NT2/D1 (cell line): Measurements from ENCODE around the gene MDM4.

ENCODE experiments used
- DNase-seq: peaks from one replicate; pipeline ENCODE4 v3.0.0-alpha.2; 2011; ENCODE audit warnings: low read depth, low spot score
- H3K27me3 ChIP-seq: 2 replicates; pipeline ENCODE4 v1.6.0; 2011; ENCODE audit warnings: mild to moderate bottlenecking; ENCODE audit not compliant: insufficient read length, insufficient read depth
- H3K36me3 ChIP-seq: 2 replicates; pipeline ENCODE4 v1.6.1; 2011; ENCODE audit warnings: mild to moderate bottlenecking, low read length, mixed read lengths; ENCODE audit not compliant: insufficient read depth, insufficient read length
- H3K4me1 ChIP-seq: 2 replicates; pipeline ENCODE4 v1.5.1; 2011; ENCODE audit not compliant: insufficient read depth, insufficient read length
- H3K4me3 ChIP-seq: 2 replicates; pipeline ENCODE4 v1.5.1; 2011; ENCODE audit warnings: low read depth; ENCODE audit not compliant: insufficient read length
- H3K9ac ChIP-seq: 2 replicates; pipeline ENCODE4 v1.6.0; 2011; ENCODE audit warnings: low read depth; ENCODE audit not compliant: insufficient read length
- H3K9me3 ChIP-seq: 2 replicates; pipeline ENCODE4 v1.5.1; 2011; ENCODE audit warnings: mild to moderate bottlenecking, low read length; ENCODE audit not compliant: insufficient read depth
- SUZ12 ChIP-seq: IDR thresholded peaks from 2 replicates; pipeline ENCODE4 v1.6.1; 2011; ENCODE audit not compliant: insufficient read length, insufficient read depth; ENCODE audit errors: extremely low read depth
- YY1 ChIP-seq: IDR thresholded peaks from 2 replicates; pipeline ENCODE4 v1.6.1; 2011; ENCODE audit not compliant: insufficient read length, insufficient read depth
- ZNF274 ChIP-seq: IDR thresholded peaks from 2 replicates; pipeline ENCODE4 v1.6.1; 2011; ENCODE audit warnings: mild to moderate bottlenecking, low read depth, low read length

Gene MDM4

DNA sequence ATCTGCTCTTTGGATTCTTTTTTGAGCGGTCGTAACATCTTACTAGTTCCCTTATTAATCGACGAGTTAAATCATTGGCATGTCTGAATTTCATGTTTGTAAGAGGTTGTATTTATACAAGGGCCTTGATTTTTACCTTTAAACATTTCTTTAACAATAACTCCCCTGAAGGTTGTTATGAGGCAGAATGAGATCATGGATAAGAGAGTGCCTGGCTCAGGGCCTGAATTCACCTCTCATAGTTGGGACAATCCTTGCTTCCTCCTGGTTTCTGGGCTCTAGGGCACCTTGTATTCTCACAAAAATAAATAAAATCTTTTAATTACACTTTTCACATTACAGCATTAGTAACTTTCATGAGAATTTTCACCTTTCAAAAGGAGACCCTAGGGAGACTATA is 55.4 kb downstream of the MDM4 start:
- Histone ChIP-seq H3K4me3 (no peak overlapping the region), H3K27me3 (no peaks in the 10 kb centered on the region), H3K4me1 (peaks cover 43% of the 10 kb centered on the region), H3K36me3 (no peaks in the 10 kb centered on the region), H3K9me3 (no peaks in the 10 kb centered on the region), H3K9ac (no peak overlapping the region)
- TF ChIP-seq YY1 = no peak
- no peak for TF ChIP-seq ZNF274
- TF ChIP-seq SUZ12 = no peak
- DNase-seq = no peak

DNA sequence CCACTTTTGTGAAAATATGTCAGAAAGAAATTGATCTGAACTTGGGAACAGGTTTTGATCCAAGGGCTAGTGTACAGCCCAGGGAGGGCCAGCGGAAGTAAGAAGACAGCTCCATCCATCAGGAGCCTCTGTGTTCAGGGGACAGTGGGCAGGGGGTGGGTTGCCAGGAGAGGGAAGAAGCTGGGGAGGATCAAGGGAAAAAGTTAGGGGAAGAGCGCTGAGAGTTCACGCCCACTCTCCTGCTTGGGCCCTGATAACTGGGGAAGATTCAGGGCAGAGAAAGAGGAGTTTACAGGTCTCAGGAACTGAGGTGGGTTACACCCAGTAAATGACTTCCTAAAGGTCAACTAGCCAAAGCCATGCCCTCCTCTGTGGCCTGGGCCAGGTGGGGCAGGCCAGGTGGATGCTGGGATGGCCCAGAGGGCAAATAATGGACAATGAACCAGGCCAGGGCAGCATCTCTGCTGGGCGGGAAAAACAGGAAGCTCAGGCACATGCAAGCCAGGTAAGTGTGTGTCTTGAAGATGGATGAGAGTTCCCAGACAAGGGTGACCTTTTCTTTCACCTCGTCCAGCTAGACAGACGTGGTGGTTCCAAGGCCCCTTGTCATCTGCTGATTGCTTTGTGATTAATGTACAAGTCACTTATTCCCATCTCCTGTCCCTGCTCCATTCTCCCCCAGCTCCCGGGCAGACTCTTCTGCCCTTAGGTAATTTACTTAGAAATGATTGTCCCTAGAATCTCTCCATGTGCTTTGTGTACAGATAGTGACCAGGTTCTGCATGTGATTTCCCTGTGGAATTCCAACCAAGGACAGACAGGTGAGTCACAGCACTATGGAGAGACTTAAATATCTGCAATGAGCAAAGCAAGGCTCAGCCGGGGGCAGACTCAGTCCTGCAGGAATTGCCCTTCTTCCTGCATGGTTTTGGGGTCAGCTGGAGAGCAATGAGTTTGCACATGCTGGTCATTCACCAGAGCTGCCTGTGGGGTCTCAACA is 57.0 kb downstream of the MDM4 start:
- Histone ChIP-seq H3K4me1 (peaks cover 38% of the 10 kb centered on the region), H3K9ac (no peak overlapping the region), H3K4me3 (no peak overlapping the region), H3K27me3 (no peaks in the 10 kb centered on the region), H3K36me3 (no peaks in the 10 kb centered on the region), H3K9me3 (no peaks in the 10 kb centered on the region)
- TF ChIP-seq ZNF274 (no peak), YY1 (no peak), SUZ12 (no peak)
- no peak for DNase-seq

DNA sequence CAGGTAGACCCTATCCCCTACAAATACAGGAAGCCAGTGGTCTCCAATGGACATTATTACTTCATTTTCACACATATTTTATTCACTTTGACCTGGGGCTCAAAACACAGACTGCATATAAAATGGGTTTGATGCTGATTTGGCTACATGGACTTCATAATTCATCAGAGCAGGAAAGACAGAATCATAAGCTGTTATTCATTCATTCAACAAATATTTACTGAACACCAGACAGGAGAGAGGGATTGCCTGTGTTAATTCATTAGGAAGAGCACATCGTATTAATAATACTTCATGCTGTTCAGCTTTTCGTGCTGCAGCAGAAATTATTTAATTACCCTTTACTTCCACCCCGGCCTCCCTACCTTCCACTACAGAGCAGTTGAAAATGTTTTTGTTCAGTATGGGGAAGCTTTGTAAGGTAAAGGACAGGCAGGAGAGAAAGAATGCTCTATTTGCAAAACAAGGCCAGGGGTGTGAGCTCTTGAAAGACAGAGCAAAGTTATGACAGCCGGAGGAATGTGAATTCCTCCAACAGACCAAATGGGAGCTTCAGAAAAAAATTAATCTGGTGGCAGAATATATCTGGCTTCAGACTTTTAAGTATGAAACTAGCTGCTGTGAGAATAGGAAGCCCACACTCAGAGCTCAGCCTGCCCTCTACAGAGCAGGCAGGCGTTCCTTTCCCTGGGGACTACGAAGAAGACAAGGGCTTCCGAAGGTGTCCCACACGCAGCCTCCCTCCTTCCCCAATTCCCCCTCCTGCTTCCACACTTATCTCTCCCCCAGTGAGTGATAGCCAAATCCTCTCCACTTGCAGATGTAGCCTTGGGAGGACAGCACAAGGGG is 58.0 kb downstream of the MDM4 start:
- peaks cover 30% of the 10 kb centered on the region for H3K4me1 ChIP-seq
- no peak overlapping the region for H3K4me3 ChIP-seq
- no peaks in the 10 kb centered on the region for H3K27me3 ChIP-seq

DNA sequence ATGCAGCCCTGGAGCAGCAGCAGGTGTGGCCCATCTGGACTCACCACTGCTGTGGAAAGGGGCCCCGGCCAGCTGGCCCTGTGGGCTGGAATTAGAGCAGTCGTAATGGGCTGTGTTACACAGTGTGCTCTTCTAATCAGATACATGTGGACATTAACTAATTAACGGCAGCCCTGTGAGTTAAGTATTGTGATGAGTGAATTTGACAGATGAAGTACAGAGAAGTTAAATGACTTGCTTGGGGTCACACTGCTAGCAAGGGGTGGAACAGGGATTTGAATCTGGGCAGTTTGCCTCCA is 58.6 kb downstream of the MDM4 start:
- TF ChIP-seq ZNF274 (no peak), YY1 (no peak), SUZ12 (no peak)
- Histone ChIP-seq H3K36me3 (no peaks in the 10 kb centered on the region), H3K9me3 (no peaks in the 10 kb centered on the region), H3K27me3 (no peaks in the 10 kb centered on the region), H3K9ac (no peak overlapping the region), H3K4me1 (peaks cover 30% of the 10 kb centered on the region), H3K4me3 (no peak overlapping the region)
- no peak for DNase-seq

More for the DNA sequence above, 58.0 kb downstream of the MDM4 start:
- H3K9me3 ChIP-seq = no peaks in the 10 kb centered on the region
- no peak for DNase-seq
- H3K36me3 ChIP-seq = no peaks in the 10 kb centered on the region
- H3K9ac ChIP-seq = no peak overlapping the region
- TF ChIP-seq ZNF274 = no peak
- no peak for TF ChIP-seq SUZ12
- no peak for TF ChIP-seq YY1

DNA sequence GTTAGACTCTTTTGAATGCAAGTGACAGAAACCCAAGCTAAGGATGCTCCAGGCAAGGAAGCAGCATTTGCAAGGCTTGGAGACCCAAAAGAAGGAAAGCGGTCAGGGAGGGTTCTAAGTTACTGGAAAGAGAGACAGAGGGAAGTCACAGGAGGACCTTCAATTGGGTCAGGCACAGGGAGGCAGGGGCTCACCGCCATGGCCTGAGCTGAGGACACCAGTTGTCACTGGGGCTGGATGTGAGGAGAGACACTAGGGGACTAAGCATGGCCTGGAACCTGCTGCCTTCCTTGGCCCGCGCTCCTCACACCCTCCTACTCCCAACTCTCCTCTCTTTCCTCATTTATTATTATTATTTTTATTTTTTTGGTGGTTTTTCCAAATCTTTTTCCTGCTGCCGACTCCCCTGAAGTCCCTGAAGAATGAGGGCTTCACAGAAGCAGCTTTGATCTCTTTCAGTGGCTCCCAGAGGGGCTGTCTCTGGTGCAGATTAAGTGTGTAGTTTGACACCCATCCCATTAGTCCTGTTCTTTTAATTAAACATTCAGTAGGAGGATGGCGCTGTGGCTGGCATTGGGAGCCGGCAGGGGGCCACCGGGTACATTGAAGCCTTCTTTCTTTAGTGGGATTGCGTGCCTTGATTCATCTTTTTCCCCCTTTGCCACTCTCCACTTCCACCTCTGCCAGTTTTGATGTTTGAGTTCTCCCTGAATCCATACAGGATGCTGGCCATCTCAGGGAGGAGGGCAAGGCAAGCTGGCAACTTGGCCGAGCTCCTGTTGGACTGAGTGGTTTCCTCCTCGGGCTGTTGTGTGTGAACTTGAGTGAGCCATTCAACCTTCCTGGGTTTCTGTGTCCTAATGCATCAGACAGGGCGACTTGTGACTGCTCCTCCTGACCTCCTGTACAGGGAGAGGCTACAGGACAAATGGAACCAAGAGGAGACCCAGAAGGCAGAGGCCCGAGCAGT is 59.3 kb downstream of the MDM4 start:
- Histone ChIP-seq H3K36me3 (no peaks in the 10 kb centered on the region), H3K27me3 (no peaks in the 10 kb centered on the region), H3K9ac (no peak overlapping the region), H3K4me1 (peaks cover 30% of the 10 kb centered on the region), H3K9me3 (no peaks in the 10 kb centered on the region), H3K4me3 (no peak overlapping the region)
- no peak for DNase-seq
- TF ChIP-seq YY1 = no peak
- TF ChIP-seq ZNF274 = no peak
- no peak for TF ChIP-seq SUZ12

DNA sequence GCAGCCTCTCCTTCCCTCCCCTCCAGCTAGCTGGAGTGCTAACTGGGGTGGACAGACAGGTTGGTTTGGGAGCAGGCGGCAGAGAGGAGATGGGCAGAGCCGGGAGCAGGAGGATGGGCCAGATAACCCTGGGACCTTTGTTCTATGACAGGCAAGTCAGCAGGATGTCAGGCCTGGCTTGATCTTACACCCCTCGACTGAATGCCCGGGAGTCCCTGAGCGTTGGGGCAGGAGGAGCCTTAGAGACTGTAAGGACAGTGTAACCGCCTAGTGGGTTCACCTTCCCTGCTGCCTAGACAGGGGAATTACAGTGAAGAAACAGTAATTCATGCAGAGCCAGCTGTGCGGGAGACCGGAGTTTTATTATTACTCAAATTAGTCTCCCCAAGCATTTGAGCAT is 60.2 kb downstream of the MDM4 start:
- Histone ChIP-seq H3K9me3 (no peaks in the 10 kb centered on the region), H3K27me3 (no peaks in the 10 kb centered on the region), H3K4me3 (no peak overlapping the region), H3K4me1 (peaks cover 30% of the 10 kb centered on the region), H3K9ac (no peak overlapping the region), H3K36me3 (no peaks in the 10 kb centered on the region)
- DNase-seq = no peak
- no peak for TF ChIP-seq SUZ12
- TF ChIP-seq YY1 = no peak
- no peak for TF ChIP-seq ZNF274
